ENCODE results near the gene DDX25. TPM values are rescaled to one million over a fixed set of nuclear protein-coding genes. Genes with fewer than 3 reads are reported as not detected.

DDX25 gene
- total RNA-seq, 1 experiment from 2014 or later, result 0.37 TPM

- Histone ChIP-seq H3K9ac (ENCODE audit: low read length) (no peak overlapping the region), H3K9me2 (ENCODE audit: insufficient read depth) (no peaks in the 10 kb centered on the region), H4K20me1 (ENCODE audit: insufficient read depth) (no peaks in the 10 kb centered on the region), H3K79me2 (ENCODE audit: insufficient read depth, low read length) (no peaks in the 10 kb centered on the region), H2AFZ (ENCODE audit: low read depth, low read length, poor library complexity, severe bottlenecking) (no peak overlapping the region), H3K4me1 (ENCODE audit: control insufficient read depth in 1 of 2, insufficient read depth in 2 of 2, low read length in 2 of 2) (peaks cover 7 to 10% of the 10 kb centered on the region in 2 experiments), H3K36me3 (ENCODE audit: control insufficient read depth in 1 of 2, insufficient read depth in 2 of 2, low read length in 2 of 2) (no peaks in the 10 kb centered on the region), H3K27ac (ENCODE audit: low read depth, low read length) (no peak overlapping the region), H3K4me2 (ENCODE audit: low read length) (no peak overlapping the region), H3K27me3 (ENCODE audit: insufficient read depth, low read length) (no peaks in the 10 kb centered on the region), H3K4me3 (replicated peaks in 1 of 2; ENCODE audit: low read depth in 1 of 2, low read length in 2 of 2) (no peak overlapping the region), H3K9me3 (ENCODE audit: control insufficient read depth in 1 of 2, insufficient read depth in 1 of 2, low read depth in 1 of 2, low read length in 2 of 2) (no peaks in the 10 kb centered on the region)
- ChIA-PET RAD21 (ENCODE audit: low non-redundant PET in 1 of 2, low total read pairs in 2 of 2, uncharacterized antibody in 2 of 2, unreplicated experiment in 2 of 2) (no interaction called here), POLR2A (no interaction called here), CTCF (interaction anchor here (0.5 kb wide), 1 partner anchor 406 kb away, joined by 4 read pairs; the partner anchor contains the start of gene ST3GAL4)
- TF ChIP-seq JUND (IDR thresholded peaks at IDR 0.05), result no peak
- no peak for TF ChIP-seq SRF (IDR thresholded peaks at IDR 0.05; ENCODE audit: low read depth)
- no peak for TF ChIP-seq SP1 (IDR thresholded peaks at IDR 0.05; ENCODE audit: low read depth)
- no peak for TF ChIP-seq FOSL1 (IDR thresholded peaks at IDR 0.05; ENCODE audit: low read depth)
- no peak for TF ChIP-seq ZBTB33 (IDR thresholded peaks at IDR 0.05; ENCODE audit: extremely low read depth, insufficient replicate concordance, low read length)
- TF ChIP-seq EZH2phosphoT487 (IDR thresholded peaks at IDR 0.05; ENCODE audit: borderline replicate concordance), result no peak
- TF ChIP-seq ZFX (IDR thresholded peaks at IDR 0.05), result no peak
- no peak for TF ChIP-seq CBX3 (IDR thresholded peaks at IDR 0.05; ENCODE audit: low read depth)
- no peak for TF ChIP-seq POLR2AphosphoS5 (IDR thresholded peaks at IDR 0.05; ENCODE audit: low read depth, low read length)
- intact Hi-C loops (cut with micrococcal nuclease), result no loop called here
- ATAC-seq, result no peak
- no peak for DNase-seq (ENCODE audit: low read depth, low spot score)
- no TSS peak for BruUV-seq (replicated peaks)
Observed at GRCh38 chr11:125949271-125950177, 45.2 kb downstream of the DDX25 start.
